GM19351 (cell line): ENCODE results near the gene HRC.
"Not testable (repeated sequence)": the region's sequence is repeated elsewhere in the genome, so short reads cannot be mapped to it uniquely, and the experiment has no call there.

Source experiments
- ATAC-seq: cut with Tn5 transposase; IDR thresholded peaks from one replicate; pipeline ENCODE4 v1.9.1; 2021; ENCODE audit warnings: mild to moderate bottlenecking, moderate library complexity; ENCODE audit not compliant: unreplicated experiment

The HRC gene

GRCh38 chr19:49160450-49161189, 5.4 kb upstream of the HRC start:
- no peak for ATAC-seq

GRCh38 chr19:49157445-49158224, 2.4 kb upstream of the HRC start, which contains the start of gene TRPM4:
TSS of gene TRPM4 (plus strand) at chr19:49157792. CDS start at chr19:49157867, 75 bp downstream.
- no peak for ATAC-seq

DNA sequence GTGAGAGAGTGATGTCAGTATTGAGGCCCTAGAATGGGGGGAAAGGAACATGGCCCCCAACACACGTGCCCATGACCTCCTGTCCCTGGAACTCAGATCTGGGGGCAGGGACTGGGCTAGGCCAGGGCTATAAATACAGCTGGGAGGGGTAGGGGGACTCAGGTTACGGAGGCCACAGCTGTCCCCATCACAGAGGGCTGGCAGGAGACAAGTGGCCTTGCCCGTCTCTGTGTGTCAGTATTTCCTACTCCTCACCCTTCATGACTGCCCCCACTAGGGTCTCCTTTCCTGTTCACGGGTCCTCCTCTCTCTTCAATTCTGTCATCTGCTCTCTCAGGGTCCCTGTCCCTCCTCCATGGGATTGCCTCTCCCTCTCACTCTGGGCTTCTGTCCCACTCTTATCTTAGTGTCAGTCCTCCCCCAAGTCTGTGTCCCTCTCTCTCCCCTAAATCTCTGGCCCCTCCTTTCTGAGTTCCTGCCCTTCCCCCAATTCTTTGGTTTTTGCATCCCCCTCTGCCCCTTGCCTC, 687 bp upstream of the HRC start:
- ATAC-seq = no peak

DNA sequence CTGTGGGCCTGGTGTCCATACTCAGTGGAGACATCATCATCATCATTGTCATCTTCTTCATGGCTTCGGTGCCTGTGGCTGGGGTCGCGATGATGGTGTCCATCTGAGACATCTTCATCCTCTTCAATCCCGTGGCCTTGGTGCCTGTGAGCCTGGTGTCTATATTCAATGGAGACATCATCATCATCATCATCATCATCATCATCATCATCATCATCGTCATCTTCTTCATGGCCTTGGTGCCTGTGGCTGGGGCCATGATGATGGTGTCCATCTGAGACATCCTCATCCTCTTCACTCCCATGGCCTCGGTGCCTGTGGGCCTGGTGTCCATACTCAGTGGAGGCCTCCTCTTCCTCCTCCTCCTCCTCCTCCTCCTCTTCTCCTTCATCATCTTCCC, 917 bp downstream of the HRC start:
- no peak for ATAC-seq

- no peak for ATAC-seq
These were observed 1.9 kb downstream of the HRC start for GRCh38 chr19:49153167-49153809.

DNA sequence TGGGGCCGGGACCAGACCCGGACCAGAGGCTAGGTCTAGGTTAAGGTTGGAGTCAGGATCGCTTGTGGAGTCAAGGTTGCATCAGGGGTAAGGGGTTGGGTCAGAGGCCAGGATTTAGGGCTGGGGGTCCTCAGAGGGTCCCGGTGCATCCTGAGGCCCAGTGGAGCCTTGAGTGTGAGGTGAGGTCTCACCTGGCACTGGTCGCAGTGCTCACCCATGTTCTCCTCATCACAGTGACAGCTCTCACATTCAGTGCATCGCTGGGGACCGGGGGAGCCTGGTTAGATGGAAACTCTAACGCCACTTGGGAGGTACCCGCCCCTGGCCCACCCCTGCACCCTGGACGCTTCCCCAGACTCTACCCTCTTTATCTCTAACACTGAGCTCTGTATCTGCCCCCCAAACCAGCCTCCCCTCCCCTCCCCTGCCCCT, 3.1 kb downstream of the HRC start:
- no peak for ATAC-seq

DNA sequence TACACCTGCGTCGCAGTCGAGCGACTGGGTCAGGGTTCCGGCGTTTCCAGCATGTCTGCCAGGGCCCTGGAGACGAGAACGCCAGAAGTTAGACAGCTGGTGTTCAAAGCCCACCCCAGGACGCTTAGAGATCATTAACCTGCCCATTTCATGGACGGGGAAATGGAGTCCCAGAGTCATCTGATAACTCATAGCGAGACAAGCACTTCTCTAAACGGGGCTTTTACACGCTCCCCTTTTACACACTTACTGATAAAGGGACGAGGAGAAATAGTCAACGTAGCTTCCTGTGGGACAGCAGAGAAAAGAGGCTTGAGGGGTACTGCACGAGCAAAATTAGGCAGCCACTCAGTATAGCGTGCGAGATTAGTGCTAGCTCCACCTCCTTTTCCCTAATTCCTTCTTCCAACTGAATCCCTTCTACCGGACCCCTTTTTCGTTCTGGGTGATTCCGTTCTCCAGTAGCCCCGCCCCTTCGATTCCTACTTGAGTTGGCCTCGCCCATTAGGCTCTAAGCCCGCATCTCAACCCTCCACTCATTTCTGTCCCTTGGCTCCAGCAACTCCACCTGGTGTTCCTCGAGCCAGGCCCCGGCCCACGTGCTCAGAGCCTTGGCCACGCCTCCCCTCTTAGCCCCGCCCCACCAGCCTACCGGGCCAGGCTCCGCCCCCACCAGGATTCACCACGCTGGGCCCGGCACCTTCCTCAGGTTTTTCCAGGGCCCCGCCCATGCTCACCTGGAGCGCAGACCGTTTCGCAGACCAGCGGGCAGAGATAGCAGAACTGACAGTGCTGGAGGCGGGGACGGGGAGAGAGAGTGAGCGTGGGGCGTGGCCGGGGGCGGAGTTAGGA, 3.7 kb downstream of the HRC start:
- ATAC-seq = no peak

DNA sequence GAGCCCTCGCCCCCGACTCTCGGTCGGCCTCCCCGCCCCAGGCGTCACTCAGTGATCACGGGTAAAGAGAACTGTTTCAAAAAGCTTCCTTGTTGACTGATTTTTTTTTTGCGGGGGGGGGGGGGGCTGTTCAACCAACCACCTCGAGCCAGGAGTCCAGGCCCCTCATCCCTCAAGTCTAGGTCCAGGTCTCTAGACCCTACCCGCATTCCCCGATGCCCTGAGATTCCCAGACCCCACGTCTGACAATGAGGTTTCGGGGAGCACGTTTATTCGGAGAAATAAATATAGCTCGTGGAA, 4.3 kb downstream of the HRC start:
- ATAC-seq = no peak

GRCh38 chr19:49150106-49150943, 4.9 kb downstream of the HRC start:
- ATAC-seq = no peak

DNA sequence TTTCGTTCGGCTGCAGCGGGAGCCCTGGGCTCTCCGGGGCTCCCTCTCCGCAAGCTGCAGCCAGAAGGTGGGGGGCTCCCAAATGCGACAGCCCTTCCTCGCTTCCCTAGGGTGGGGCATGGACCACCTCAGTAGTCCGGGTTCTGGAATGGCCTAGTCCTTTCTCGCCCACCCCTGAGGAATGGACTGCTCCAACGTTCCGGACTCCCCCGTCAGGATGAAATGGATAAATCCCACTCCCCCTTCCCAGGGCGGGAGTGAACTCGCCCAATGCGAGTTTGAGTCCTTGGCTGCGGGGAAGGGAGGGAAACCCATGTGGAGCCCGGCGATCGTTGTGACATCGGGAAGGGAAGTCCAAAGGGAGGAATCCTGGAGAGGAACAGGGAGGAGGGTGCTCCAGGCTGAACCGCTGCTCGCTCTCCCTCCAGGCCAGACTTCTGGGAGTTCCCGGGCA, 5.5 kb downstream of the HRC start:
- no peak for ATAC-seq

DNA sequence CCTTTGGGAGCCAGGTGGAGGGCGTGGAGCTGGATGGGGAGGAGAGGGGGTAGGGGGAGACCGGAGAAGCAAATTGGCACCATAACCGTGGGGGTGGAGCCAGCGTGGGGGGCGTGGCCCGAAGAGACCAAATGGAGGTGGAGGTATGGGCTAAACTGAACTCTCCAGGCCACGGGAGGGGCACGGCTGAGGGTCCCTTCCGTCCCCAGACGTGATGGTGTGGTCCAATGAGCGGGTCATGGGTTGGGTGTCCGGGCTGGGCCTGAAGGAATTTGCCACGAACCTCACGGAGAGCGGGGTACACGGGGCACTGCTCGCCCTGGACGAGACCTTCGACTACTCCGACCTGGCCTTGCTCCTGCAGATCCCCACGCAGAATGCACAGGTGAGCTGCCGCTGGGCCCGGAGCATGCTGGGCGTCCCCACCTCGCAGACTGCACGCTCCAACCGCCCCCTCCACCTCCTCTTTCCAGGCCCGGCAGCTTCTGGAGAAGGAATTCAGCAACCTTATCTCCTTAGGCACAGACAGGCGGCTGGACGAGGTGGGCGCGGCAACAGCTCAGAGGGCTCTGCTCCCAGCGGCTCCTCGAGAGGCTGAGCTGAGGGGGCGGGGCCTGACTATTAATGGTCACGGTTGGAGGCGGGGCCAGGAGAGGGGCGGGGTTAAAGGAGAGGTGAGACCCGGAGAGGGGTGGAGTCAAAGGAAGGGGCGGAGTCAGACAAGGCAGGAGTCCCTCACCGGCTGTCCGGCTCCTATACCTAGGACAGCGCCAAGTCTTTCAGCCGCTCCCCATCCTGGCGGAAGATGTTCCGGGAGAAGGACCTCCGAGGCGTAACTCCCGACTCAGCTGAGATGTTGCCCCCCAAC, 6.2 kb downstream of the HRC start:
- ATAC-seq = no peak

- ATAC-seq = no peak
These were observed 7.0 kb downstream of the HRC start for GRCh38 chr19:49148044-49148682.

DNA sequence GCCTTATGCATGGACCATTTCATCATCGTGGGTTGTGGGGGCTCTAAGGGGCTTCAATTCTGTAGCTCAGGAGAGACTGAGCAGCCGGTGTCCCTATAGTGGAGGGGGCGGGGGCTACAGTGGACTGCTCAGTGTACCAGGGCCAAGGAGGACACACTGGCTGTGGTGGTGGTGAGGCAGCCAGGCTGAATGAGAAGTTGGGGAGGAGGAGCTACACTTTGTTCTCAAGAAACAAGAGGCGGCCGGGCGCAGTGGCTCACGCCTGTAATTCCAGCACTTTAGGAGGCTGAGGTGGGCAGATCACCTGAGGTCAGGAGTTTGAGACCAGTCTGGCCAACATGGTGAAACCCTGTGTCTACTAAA, 8.8 kb downstream of the HRC start:
- not testable (repeated sequence) for ATAC-seq

DNA sequence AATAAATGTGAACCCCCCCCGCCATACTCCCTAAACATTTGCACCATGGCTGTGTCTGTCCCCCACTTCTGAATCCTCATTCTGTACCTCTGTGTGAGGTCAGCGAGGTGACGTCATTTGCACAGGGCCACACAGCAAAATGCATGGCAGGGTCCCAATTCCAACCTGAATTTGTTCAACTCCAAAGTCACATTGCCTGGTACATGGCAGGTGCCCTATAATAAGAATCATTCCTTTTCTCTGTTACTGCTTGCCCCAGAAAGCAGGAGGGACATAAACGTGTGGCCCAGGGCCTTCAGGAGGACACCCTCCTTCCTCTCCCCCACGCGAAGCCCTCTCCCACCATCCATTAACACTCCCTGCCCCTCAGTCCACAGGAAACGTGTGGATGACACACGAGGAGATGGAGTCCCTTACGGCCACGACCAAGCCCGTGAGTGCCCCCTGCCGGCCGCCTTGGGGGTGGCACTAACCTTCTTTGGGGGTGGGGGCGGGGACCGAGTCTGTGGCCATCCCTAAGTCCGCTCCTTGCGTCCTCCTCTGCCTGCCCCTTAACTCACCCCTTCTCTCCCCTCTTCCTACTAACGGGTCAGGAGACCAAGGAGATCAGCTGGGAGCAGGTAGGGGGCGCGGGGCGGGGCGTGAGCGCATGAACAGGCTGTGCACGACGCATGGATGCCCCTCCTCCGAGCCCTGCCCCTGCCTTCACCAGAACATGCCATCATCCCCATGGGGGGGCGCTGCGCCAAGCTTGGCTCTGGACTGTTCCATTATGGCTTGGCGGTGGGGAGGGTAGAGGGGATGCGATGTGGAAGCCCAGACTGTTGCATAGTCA, 9.4 kb downstream of the HRC start:
- no peak for ATAC-seq

DNA sequence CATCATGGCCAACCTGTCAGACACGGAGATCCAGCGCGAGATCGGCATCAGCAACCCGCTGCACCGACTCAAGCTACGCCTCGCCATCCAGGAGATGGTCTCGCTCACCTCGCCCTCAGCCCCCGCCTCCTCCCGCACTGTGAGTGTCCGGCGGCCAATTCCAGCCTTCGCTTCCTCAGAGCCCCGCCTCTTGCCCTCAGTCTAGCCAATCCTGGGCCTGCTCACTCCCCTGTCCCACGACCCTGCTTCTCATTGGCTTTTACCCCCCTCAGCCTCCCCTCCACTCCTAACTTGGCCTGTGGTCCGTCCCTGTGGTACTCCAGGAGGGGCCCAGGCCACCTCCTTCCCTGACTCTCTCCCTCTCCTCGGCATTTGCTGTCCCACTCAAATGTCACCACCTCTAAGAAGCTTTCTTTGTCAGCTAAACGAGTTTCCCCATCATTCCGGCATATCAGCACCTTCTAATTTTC, 12.3 kb downstream of the HRC start:
- ATAC-seq = peak; percentile 65

DNA sequence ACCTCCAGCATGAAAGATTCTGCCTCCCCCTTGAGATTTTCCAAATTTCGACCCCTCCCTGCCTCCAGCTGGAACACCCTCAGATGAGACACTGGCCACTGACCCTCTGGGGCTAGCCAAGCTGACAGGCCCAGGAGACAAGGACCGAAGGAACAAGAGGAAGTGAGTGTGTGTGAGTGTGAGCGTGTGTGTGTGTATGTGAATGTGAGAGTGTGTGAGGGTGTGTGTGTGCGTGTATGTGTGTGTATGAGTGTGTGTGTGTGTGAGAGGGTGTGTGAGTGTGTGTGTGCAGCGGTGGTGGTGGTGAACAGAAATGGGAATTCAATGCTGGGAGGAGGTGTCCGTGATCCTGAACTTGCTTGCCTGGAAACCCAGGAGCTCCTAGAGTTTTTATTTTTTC, 13.8 kb downstream of the HRC start:
- no peak for ATAC-seq

DNA sequence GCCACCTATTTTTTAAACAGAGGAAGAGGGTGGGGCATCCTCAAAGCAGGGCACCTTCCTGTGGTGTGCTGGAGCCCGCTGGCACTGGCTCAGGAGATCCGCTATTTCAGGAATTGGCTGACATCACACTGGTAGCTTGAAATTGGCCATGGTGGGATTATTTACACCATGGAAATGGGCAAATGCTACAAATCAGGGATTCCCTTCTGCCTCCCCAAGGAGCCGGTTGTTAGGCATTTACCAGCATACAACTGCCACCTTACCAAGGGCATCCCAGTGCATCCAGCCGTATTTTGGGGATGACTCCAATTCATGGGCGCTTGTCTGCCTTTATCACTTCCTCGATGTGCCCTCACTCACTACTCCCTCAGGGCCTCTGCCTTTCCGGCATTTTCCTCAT, 14.2 kb downstream of the HRC start:
- no peak for ATAC-seq
